GDM1 (cell line): ENCODE measurements around the gene PATJ.
"Not testable (repeated sequence)": the region's sequence is repeated elsewhere in the genome, so short reads cannot be mapped to it uniquely, and the experiment has no call there.

Source experiments
- DNase-seq: peaks from one replicate; lab custom pipeline; 2025; lab: John Stamatoyannopoulos, UW

PATJ gene

DNA sequence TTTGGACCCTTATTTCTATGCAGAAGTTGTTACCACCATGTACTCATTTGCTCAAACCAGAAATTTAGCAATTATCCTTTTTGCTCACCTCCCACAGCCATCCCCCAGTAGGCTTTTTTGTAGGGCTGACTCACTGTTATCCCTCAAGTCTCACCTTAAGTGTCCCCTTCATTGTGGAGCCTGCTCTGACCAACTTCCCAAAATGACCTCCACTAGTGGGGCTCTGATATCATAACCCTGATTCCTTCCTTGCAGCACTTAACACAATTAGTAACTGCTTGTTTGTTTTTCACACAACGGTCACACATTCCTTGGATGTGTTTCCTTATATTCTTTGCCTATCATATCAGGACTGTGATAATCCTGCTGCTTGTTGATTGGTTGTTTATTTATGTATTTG is 76.7 kb downstream of the PATJ start:
- DNase-seq, result no peak

DNA sequence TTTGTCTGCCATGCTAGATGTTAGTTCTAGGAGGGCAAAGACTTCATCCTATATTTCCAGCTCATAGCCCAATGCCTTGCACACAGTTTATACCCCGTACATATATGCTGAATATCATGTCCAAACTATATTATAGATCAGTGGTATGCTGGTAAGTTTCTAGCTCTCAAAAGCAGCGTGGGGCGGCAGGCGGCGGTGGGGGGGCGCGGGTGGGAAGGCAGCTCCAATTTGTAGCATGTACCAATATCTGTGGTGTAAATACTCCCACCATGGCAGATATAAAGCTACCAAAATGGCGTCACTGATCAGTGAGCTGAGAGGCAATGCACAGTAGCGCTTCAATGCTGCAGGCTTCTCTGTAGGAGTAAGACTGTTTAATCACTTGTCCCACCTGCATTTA is 77.1 kb downstream of the PATJ start:
- no peak for DNase-seq

DNA sequence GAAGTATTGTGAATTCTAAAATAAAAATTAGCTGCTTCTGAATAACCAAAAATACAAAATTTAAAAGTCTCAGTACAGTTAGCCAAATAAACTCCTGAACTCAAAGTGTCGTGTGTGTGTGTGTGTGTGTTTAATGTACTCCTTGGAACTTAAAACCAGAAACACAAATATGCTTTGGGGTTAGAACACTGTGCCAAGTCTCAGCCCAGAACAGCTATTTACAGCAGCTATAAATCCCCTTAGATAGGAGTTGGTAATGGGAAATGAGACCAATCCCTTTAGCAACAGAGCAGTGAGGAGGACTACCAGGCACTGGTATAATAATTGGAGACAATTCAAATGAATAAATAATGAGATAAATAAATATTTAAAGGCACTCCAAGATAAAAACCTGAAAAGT is 83.1 kb downstream of the PATJ start:
- no peak for DNase-seq

DNA sequence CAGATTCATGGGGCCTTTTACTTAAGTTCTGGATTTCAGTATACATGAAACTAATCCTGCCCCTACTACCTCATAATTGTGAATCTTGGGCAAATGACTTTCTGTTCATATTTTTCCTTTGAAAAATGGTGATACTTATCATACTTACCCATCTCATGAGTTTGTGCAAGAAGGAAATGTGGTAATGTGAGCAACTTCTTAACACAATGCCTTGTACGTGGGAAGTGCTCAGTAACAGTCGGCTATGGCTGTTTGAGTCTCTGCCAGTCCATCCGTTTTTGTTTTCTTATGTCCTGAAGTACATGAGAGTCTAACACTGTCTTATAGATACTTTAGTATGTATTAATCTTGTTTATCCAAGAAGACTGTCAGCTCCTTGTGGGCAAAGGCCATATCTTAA is 86.5 kb downstream of the PATJ start:
- no peak for DNase-seq

DNA sequence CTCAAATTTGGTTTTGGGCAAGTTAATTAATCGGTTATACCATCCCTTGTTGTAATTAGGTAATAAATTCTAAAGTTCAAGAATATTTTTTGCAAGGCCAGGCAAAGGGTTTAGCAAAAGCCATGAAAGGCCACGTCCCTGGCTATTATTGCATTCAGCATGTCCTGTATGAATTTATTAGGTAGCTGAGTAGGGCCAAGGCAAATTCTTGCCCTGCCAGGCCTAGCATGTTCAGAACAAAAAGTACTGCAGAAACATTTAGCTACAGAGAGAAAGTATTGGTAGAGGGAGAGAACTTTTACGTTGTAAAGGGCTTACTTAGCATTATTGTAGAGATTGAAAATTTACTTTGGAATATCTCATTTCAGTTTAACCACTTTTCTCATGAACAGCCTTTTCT is 94.4 kb downstream of the PATJ start:
- no peak for DNase-seq

DNA sequence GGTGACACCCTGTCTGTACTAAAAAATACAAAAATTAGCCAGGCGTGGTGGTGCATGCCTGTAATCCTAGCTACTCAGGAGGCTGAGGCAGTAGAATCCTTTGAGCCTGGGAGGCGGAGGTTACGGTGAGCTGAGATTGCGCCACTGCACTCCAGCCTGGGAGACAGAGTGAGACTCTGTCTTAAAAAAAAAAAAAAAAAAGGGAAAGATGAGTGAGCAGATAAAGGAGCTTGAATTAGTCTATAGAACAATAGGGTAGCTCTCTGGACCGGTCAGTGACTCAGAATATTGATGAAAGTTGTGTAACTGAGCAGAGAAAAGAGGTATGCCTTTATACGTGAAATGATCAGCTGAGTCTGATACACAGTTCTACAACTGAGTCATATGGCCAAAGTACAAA is 95.3 kb downstream of the PATJ start:
- DNase-seq, result not testable (repeated sequence)

DNA sequence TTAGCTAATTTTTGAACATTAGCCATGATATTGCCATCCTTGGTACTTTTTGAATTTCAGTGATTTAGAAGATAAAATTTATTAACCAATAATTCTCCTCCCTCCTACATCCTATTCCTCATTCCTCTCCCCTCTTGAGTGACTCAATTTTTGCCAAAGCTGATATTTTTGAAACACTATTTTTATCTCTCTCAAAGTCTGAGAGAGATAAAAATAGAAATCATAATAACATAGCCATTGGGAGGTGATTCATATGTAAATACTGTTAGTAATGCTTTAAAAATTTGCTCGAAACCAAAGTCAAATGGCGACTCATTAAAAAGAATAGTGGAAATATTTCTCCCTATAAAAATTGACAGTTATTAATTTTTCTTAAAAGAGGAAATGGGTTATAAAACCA is 97.4 kb downstream of the PATJ start:
- DNase-seq, result no peak

DNA sequence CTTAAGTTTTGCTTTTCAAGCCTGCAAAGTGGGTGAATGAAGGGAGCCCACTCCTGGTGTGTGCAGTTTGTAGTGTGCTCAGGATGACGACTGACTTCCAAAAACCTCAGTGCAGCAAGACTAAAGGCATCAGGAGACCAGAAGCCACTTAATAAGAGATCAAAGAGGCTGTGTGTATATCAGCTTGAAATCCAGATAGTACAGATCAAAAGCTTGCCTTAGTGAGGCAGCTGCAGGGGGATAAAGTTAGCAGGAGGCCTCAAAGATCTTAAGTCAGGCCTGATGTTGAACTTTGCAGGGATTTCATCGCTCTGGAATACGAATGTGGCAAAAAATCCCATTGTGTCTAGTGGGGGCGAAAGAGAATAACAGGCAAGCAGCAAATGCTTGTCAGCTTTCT is 99.8 kb downstream of the PATJ start:
- no peak for DNase-seq

DNA sequence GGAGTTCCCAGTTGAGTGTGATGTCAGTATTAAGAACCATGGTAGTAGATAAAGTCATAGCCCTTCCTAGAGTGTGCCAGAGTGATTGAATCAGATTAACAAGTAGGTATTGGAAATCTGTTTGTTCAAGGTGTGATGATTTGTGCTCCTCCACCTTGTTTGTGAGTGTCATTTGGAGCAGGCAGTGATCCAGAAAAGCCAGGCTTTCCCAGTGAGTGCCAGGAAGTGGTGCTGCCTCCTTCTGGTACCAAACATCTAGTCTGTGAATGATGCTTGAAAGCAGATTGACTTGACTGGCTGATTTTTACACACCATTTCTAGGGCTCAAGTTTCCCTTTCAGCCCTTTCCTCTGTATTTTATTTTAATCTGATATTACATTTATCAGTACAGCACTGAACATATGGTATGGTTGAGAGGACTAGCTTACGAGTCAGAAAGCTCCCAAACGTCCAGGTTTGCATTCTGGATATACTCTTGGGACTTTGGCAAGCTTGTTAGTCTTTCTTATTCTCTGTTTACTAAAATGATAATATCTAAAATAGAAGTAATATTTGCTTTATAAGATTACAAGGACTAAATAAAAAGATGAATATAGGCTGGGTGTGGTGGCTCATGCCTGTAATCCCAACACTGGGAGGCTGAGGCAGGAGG is 100.7 kb downstream of the PATJ start:
- DNase-seq, result no peak

DNA sequence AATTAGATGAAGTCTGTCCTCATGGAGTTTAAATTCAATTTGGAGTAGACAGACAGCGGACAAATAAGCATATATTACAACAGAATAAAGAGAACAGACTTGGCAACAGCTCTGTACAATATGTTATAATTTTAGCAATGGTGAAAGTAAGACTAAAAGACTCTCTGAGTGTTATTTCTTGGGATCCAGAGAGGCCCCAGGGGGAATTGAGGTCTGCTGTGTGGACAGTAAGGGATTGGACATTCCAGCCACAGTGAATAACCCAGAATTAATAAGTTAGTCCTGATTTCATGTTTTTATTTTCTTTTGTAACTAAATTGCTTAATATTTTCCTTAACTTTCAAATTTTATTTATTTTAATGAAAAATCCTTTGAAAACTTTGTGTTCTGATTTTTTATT is 101.7 kb downstream of the PATJ start:
- DNase-seq, result no peak

DNA sequence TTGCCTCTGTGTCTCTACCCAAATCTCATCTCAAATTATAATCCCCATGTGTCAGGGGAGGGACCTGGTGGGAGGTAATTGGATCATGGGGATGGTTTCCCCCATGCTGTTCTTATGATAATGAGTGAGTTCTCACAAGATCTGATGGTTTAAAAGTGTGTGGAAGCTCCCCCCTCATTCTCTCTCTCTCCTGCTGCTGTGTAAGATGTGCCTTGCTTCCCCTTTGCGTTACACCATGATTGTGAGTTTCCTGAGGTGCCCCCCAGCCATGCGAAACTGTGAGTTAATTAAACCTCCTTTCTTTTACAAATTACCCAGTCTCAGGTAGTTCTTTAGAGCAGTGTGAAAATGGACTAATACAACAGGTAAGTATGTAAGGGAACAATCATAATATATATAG is 102.4 kb downstream of the PATJ start:
- not testable (repeated sequence) for DNase-seq

DNA sequence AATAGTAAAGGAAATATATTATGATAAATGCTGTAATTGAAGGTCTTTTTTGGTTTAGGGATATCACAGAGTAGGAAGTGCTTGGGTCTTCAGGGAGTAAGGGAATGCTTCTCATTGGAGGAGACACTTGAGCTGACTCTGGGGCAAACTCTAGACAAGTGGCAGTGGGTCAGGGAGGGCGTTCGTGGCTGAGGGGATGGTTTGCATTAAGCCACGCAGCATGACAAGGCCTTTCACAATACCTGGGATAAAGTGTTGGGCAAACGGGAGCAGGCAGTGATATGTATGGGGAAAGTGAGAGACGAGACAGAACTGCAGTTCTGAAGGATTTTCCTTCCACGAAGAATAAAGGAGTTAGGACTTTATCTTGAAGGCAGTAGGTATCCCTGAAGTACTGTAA is 109.0 kb downstream of the PATJ start:
- no peak for DNase-seq

DNA sequence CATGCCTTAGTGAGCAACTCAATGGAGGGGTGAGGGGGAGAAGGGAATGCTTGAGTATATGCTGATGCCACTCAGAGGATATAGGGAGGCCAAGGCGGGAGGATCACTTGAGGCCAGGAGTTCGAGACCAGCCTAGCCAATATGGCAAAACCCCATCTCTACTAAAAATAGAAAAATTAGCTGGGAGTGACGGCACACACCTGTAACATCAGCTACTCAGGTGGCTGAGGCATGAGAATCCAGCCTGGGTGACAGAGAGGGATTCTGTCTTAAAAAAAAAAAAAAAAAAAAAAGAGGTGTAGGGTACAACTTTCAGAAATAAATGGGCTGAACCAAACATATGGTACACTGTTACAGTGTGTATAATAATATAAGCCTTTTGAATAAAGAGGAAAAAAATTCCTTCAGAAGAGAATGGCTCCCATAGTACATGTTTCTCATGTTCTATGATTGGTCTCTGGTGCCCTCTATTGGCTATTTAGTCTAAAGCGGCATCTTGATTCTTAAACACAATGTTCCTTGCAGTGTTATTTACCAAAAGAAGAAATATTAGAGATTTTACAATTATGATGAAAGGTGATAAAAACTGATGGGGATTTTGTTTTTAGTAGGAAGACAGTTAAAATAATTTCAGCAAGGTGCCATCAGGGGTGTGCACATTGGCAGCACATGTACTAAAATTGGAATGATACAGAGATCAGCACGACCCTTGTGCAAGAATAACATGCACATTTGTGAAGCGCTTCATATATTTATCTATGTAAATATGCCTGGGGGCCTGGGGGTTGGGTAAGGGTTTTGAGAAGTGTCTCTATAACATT is 109.8 kb downstream of the PATJ start:
- DNase-seq, result peak; percentile 15

DNA sequence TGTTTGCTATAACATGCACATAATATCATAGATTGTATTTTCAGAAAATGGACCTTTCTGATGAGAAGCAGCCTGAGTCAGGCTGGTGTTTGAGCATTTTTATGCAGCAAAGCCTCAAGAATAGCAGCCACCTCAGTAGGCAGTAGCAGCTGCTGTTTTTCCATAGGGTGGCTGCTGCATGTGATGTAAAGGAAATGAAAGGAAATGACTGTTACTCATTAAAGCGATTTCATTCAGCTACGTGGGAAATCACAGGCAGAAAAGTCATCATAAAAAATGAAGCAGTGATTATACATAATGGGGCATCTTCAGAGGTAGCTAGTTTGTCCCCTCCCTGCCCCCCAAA is 110.4 kb downstream of the PATJ start:
- DNase-seq, result no peak

DNA sequence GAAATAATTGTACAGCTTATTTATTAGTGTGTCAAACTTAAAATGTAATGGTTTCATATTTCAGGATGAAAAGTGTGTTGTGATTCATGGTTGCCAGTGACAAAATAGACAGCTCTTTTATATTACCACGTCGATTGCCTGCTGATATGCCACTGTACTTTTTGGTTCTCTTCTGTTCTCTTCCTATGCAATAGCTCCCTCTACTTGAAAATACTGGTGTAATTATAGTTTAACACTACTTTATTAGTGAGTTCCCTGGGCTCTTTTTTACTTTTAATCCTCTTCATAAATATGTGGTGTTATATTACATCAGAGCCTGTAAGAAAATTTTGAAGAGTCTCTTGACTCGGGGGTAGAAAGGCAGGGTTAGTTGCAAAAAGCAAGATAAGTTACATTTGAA is 111.3 kb downstream of the PATJ start:
- DNase-seq, result no peak

DNA sequence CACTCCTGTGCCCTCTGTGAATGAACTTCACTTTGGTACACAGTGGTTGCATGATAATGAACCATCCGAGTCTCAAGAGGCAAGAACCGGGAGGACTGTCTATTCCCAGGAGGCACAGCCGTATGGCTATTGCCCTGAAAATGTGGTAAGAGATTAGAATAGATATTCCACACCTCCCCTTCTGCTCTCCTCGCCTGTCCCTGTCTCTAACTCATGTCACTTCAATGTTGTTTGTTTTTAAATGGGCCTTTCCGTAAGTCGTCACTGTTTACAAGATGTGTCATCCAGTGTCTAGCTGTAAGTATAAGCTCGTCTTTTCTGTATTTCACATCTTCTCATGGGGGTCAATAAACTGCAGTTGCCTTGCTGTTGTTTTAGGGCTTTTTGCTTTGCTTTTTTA is 122.2 kb downstream of the PATJ start:
- DNase-seq, result no peak

DNA sequence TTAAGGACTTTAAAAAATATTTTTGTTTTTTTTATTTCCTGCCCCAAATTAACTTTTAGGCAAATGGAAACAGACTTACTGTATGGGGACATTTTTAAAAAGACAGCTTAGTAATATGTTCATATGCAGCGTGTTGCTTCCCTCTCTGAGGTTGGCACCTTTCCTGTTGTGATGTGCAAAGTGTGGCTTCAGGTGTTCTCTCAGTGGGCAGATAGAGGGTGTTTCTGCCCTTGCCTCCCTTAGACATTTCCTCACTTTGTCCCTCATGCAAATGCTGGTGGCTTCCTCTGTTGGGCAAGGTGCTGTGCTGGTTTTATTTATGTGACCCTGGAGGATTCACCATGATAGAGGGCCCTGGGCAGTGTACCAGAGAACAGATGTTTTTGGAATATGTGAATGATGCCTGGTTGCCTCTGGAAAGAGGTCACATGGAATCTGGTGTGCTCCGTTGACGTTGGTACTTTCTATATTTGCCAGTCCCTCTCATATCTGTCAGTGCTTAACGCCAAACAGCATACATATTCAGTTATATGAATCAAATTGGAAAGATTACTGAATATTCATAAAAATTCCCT is 123.5 kb downstream of the PATJ start:
- no peak for DNase-seq

DNA sequence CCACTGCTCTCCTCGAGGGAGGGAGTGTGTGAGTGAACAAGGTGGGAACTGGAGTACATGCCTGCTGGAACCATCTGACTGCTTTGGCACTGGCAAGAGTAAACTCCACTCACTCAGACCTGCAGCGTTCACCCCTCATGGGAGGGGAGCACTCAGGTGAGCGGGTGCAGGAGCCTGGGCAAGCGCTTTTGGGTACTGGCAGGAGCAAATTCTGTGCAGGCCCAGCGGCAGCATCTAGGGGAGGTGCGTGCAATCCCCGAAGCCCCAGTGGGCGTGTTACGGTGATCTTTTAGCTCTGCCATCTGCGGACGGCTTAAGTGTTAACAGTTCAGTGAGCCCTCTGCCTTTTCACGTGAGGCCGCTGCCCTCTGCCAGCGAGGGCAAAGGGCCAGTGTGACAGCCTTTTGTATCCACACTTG is 127.4 kb downstream of the PATJ start:
- DNase-seq, result no peak

DNA sequence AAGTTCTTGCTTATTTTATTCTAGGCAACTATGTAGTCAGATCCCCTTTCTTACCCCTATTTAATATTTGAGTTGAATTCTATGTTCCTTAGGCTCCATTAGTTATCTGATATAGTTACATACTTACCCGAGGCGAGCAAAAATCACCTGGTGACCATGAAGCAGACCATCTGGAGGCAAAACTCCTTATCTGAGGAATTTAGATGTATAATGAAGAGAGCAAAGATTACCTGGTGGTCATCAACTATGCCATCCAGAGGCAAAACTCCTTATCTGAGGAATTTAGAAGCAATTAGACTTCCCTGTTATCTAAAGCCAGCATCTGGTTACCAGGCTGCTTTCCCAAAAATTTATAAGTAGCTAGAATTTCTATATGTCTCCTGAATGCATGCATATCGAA is 129.9 kb downstream of the PATJ start:
- no peak for DNase-seq

DNA sequence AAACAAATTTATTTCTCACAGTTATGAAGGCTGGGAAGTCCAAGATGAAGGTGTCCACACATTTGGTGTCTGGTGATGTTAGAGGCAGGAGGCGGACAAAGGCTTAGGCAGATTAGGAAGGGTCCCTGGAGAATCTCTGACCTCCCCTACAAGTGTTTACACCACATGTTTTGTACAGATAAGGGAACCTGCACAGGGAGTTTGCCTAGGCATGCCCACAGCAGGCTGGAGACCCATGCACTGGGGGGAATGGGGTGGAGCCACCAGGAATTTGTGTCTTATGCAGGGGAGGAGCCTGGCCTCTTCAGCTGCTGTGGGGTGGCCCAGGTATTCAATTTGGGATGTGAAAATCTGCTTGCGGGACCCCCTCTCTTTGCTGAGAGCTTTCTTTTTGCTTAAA is 131.3 kb downstream of the PATJ start:
- no peak for DNase-seq

DNA sequence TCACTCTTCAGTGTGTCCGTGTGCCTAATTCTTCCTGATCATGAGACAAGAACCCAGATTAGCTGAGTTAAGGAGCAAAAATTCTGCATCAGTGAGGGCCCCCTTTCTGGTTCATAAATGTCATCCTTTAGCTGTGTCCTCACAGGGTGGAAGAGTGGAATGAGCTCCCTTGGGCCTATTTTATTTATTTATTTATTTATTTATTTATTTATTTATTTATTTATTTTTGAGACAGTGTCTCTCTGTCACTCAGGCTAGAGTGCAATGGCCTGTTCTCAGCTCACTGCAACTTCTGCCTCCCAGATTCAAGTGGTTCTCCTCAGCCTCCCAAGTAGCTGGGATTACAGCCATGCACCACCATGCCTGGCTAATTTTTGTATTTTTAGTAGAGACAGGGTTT is 131.7 kb downstream of the PATJ start:
- DNase-seq, result no peak

DNA sequence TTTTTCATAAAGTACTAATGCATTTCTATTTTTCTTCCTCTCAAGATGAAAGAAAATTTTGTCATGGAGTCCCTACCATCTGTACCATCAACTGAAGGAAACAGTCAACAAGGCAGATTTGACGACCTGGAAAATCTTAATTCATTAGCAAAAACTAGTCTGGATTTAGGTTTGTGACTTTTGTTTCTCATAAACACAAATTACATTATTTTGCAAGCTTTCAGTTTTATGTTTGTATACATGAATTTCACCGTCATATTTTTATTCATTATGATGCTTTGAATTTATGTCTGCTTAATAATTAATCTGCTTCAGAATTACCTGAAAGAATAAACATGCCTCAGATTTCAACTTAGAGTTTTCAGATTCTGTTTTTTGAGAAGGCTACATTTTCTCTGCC is 132.9 kb downstream of the PATJ start:
- DNase-seq, result no peak

DNA sequence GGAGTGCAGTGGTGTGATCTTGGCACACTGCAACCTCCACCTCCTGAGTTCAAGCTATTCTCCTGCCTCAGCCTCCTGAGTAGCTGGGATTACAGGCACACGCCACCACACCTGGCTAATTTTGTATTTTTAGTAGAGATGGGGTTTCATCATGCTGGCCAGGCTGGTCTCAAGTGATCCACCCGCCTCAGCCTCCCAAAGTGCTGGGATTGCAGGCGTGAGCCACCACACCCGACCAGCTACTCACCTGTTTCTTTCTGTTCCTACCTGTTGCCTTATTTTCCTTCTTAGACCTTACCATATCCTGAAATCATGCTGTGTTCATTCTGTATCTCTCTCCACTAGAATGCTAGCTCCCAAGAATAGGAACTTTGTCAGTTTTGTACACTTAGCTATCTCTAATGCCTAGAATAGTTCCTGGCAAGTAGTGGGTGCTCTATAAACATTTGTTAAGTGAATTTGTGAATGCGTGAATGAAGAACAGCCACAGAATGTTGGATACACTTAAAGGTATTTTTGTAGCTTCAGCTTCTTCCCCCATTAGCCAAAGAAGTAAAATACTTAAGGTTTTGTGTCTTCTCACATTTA is 137.7 kb downstream of the PATJ start:
- not testable (repeated sequence) for DNase-seq
